Right ventricle myocardium inferior (tissue), 1 donor: Measurements from ENCODE around the gene CADPS. TPM values are rescaled to one million over a fixed set of nuclear protein-coding genes. Genes with fewer than 3 reads are reported as not detected.
A peak's percentile ranks its signal among the peaks of the same experiment; 100 is the strongest.

Experiments
- ATAC-seq: fragments of 200-7000 bp; cut with Tn5 transposase; one replicate; pipeline ENCODE4 v1.9.1; 2020; ENCODE audit warnings: mild to moderate bottlenecking, moderate library complexity
- DNase-seq: peaks from one replicate; pipeline ENCODE4 v3.0.0; 2021; ENCODE audit errors: missing footprints
- intact Hi-C: fragments of 100-400 bp; cut with DNase I; formaldehyde crosslinking; loops from one replicate; pipeline ENCODE4 v1.11.0; 2022
- total RNA-seq: library from RNA; stranded (reverse); fragmentation: NEBNext Ultra II Directional; extraction: Animal tissue kit (Norgen Biotek cat#: 25700); gene quantifications from one replicate; pipeline ENCODE4 v1.2.1, GENCODE V29; 2021
- donor health status: DM: no; HTN: yes; CAD: no; lungs with severe emphysema.

The CADPS gene
- total RNA-seq, 1 donor from 2014 or later, result 10.4 TPM

GRCh38 chr3:62624185-62624584 is 251.0 kb downstream of the CADPS start:
- DNase-seq (no peak), ATAC-seq (no peak)
- intact Hi-C loops, result loop anchor here (5.0 kb wide), 1 partner anchor 708 kb away; no protein-coding TSS in a partner anchor

- DNase-seq (no peak), ATAC-seq (peak; percentile 26)
- intact Hi-C loops, result loop anchor here (2.0 to 5.0 kb wide), 2 partner anchors 604 to 710 kb away; no protein-coding TSS in a partner anchor
These were observed 252.6 kb downstream of the CADPS start for GRCh38 chr3:62622553-62623174.

DNA sequence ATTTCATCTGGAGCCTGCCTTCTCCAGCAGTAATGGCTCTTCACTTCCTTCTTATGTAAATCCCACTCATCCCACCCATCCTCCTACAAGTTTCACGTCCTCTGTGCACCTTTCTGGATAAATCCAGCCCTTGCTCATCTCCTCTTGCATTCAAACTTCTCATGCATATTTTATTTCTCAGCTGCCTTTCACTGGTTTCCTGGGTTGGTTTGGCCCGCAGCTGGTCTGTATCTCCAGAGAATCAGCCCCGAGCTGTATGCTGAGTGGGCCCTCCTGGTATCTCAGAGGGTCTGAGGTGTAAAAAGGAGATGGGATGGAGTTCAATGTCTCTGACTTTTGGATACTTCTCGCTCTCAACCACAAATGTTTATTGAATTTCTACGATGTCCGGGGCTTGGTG is 253.3 kb downstream of the CADPS start:
- intact Hi-C loops, result loop anchor here (2.0 to 5.0 kb wide), 2 partner anchors 605 to 710 kb away; no protein-coding TSS in a partner anchor
- DNase-seq, result no peak
- ATAC-seq, result no peak

- ATAC-seq, result no peak
- intact Hi-C loops, result loop anchor here (5.0 kb wide), 1 partner anchor 711 kb away; no protein-coding TSS in a partner anchor
- DNase-seq, result no peak
These were observed 254.0 kb downstream of the CADPS start for GRCh38 chr3:62621176-62621575.

DNA sequence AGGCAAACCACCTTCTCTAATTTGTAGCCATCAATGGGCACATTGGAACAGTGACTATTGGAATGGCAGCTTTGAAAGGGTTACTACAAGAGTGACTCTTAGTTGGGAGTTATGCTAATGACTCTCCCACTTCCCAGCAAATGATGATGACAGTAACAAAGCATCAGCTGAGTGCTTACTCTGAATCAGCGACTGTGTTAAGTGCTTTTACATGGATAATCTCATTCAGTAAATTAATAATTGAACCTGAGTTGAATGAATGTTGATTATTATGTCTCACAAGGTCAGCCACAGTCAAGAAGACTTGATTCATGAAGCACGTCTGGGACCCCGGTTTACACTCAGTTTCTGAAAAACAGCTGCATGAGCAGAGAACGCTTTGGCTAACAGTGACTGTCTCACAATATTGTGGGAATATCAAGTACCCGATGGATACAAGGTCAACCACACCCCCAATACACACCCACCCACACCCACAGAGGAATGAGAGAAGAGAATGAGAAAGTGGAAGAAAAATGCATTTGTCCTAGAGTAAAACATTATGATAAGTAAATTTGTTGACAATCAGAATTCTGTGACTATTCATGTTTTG is 259.9 kb downstream of the CADPS start:
- DNase-seq, result no peak
- intact Hi-C loops, result no loop called here
- ATAC-seq, result no peak

DNA sequence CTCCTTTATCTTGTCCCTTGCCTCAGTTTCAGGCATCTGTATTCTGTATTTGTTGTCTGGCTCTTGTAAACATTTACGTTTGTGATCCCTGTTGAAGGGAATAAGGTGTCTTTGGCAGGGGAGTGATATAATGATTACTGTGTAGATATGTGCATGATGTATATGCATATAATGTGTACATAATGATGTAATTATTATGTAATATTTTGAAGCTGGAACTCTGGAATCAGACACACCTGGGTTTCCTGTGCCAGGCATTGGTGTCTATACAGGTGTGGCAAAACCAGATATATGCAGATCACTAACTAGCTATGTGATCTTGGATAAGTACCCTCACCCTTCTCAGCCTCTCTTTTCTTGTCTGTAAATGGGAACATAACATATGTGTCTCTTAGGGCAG is 260.7 kb downstream of the CADPS start:
- DNase-seq (no peak), ATAC-seq (no peak)
- intact Hi-C loops, result no loop called here

GRCh38 chr3:62611541-62612240 is 263.5 kb downstream of the CADPS start:
- DNase-seq (no peak), ATAC-seq (no peak)
- intact Hi-C loops, result no loop called here

DNA sequence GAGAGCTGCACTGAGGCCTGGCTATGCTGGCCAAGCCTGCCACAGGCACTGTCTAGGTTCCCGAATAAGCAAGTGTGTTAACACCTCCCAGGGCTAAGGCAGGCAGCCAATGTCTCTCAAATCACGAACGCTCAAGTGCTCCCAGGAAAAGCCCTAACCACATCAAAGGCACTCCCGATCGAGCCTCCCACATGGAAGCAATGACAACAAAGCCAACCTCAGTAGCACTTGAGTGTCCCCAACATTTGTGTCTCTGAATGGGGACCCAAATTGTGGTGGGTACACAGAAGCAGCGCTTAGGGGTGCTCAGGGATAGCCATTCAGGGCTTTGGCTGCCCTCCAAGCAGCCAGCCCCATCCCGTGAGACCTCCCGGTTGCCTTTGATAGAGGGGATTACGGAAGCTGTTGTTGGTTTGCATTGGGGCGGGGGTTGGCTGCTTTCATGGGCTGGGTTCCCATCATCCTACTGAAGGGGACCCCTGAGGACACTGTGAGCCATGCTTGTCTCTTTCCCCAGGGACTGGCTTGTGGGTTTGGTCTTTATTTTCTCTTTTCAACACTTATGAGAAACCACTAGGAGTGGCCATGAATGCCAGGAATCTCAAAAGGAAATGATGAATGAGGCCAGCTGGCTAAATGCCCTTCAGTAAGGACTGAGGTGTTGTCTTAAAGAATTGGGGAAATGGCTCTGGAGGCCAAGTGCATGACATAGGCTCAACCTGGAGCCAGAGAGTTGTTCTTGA is 267.8 kb downstream of the CADPS start:
- intact Hi-C loops, result no loop called here
- DNase-seq, result peak; percentile 58
- ATAC-seq, result peak; percentile 65

GRCh38 chr3:62605413-62606068 is 269.7 kb downstream of the CADPS start:
- intact Hi-C loops, result no loop called here
- DNase-seq (no peak), ATAC-seq (no peak)

GRCh38 chr3:62604751-62605351 is 270.4 kb downstream of the CADPS start:
- intact Hi-C loops, result no loop called here
- DNase-seq, result no peak
- ATAC-seq, result no peak

DNA sequence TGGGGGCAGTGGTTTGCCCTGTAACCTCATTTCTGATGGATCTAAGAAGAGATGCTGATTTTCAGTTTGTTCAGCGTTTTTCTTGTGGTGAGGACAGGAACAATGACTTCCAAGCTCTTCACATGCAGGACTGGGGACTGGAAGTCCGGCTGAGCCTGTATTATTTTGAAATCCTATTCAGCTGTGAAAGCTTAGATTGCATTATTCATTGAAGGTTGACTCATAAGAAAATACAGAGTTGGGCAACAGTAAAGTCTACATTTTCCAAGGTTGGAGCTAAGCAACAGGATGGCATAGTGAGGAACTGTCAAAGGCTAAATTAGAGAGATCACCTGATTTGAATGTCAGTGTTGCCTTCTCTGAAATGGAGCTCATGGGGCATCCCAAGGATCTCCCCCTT is 270.9 kb downstream of the CADPS start:
- intact Hi-C loops, result no loop called here
- DNase-seq (no peak), ATAC-seq (no peak)

- no peak for DNase-seq
- intact Hi-C loops, result no loop called here
- no peak for ATAC-seq
These were observed 272.2 kb downstream of the CADPS start for GRCh38 chr3:62602987-62603386.

DNA sequence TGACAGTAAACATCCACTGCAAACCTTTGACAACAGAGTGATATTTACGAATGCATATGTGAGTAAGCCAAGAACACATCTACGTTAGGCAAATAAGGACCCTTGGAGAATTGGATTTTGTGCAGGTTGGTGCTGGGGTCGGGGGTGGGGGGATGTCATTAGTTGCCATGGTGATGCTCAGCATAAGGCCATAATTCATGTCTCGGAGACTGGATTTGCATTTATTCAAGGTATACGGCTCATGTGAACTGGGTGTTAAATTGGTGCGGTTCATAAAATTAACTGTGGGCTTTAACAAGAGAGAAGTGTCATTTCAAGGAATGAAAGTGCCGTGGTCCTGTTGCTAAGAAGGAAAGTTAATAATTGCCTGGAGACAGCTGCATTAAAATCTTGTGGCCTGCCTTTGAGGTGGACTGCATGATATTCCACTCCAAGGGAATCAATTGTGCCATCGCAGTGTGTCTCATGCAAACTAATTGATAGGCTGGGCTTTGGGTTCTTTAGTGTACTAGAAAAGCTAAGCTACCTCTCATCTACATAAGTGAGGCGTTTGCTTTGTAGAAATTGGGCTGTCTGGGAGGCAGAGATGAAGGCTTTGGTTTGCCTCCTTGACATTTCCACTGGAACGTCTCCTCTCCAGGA is 273.0 kb downstream of the CADPS start:
- intact Hi-C loops, result no loop called here
- DNase-seq, result no peak
- no peak for ATAC-seq

DNA sequence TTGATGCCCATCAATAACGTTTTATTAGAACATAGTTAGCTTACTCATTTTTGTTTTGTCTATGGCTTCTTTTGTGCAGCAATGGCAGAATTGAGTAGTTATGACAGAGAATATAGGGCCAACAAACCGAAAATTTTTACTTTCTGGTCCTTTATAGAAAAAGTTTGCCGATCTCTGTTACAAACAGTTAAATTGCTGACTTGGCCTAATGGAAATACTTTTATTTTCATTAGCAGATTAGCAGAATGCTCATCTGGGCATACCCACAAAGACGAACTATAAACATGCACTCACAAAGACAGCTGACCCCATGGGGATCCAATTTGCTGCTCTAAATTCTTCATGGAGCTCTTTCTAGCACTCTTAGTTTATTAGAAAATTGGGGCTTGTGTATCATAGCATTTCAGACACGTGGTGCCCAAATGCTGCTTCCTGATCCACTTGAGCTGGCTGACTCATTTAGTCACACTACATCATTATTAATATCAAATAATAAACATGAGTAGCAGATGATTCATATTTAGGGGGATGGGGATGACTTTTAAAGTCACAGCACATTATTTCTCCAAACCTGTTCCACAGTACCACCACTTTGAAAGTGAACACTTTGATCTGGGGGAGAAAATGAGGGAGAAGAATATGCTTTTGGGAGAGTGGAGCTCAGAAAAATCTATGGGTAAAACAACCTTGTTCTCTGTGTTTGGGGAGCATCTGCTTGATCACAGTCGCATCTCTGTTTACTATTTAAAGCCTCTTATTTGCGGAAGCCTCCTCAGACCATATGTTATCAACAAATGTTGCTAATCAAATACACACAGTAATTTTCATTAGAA is 273.8 kb downstream of the CADPS start:
- DNase-seq (no peak), ATAC-seq (no peak)
- intact Hi-C loops, result no loop called here

DNA sequence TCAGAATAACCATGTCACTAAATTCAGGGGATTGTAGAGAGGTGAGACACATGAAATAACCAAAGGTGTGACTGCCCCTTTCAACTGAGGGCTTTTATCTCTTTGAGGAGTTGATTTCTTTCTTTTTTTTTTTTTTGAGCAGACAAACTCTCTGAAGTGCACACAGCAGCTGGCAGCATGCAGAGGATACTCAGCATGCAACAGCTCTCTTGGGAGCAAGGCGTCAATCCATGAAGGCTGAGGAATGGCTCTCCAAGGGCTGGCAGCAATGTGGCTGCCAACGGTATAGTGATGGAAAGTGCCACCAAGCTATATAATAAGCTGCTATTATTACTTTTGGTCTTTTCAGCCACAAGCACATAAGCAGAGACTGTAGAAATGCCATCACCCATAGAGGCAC is 275.2 kb downstream of the CADPS start:
- DNase-seq, result no peak
- ATAC-seq, result no peak
- intact Hi-C loops, result no loop called here

GRCh38 chr3:62597491-62597890 is 277.7 kb downstream of the CADPS start:
- intact Hi-C loops, result no loop called here
- DNase-seq (no peak), ATAC-seq (no peak)

DNA sequence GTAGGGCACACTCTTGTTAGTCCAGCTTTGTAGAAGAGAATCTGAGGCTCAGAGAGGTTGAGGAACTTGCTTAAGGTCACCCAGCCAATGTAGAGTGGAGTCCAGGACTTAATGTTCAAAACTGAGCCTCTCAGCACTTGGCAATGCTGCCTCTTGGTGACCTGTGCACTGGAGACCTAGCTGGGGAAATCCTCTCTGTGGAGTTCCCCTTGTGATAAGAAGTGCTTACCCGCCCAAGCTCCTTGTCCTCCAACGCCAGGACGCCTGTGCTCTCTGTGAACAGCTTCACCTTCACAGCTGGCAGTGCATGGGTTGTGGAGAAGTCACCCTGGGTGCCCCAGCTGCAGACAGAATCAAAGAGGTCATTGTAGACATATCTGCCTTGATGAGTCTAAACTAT is 282.8 kb downstream of the CADPS start:
- no peak for DNase-seq
- intact Hi-C loops, result no loop called here
- no peak for ATAC-seq
